WERI-Rb-1 (cell line): ENCODE results near the gene TTC7B.

ENCODE experiments used
- DNase-seq: peaks from one replicate; pipeline ENCODE4 v3.0.0-alpha.2; 2020
- H3K27ac ChIP-seq: fragments of 250-450 bp; sonication (Bioruptor Pico); 2 replicates; pipeline ENCODE4 v1.5.1; 2020; ENCODE audit warnings: mild to moderate bottlenecking, moderate library complexity
- H3K27me3 ChIP-seq: fragments of 250-450 bp; sonication (Bioruptor Pico); 2 replicates; pipeline ENCODE4 v1.5.1; 2021; ENCODE audit warnings: mild to moderate bottlenecking, low read depth, moderate library complexity; ENCODE audit not compliant: insufficient read depth, severe bottlenecking
- H3K36me3 ChIP-seq: fragments of 250-450 bp; sonication (Bioruptor Pico); 2 replicates; pipeline ENCODE4 v1.5.1; 2020; ENCODE audit warnings: mild to moderate bottlenecking, moderate library complexity
- H3K4me3 ChIP-seq: 2 replicates; pipeline ENCODE4 v1.5.1; 2011; ENCODE audit warnings: low read depth, mild to moderate bottlenecking, control low read depth, low read length
- H3K9me3 ChIP-seq: fragments of 250-450 bp; sonication (Bioruptor Pico); 2 replicates; pipeline ENCODE4 v1.5.1; 2021; ENCODE audit warnings: mild to moderate bottlenecking, moderate library complexity; ENCODE audit not compliant: severe bottlenecking
- CTCF ChIP-seq: IDR thresholded peaks from 2 replicates; pipeline ENCODE4 v1.5.1; 2011; ENCODE audit warnings: low read depth, mild to moderate bottlenecking, control low read depth, inconsistent platforms, low read length

Gene TTC7B

GRCh38 chr14:90499908-90500664 is 316.1 kb downstream of the TTC7B start:
- Histone ChIP-seq H3K27ac (no peak overlapping the region), H3K27me3 (no peaks in the 10 kb centered on the region), H3K36me3 (no peaks in the 10 kb centered on the region), H3K9me3 (no peaks in the 10 kb centered on the region), H3K4me3 (no peak overlapping the region)
- TF ChIP-seq CTCF = no peak
- DNase-seq = no peak

GRCh38 chr14:90499121-90499520 is 317.1 kb downstream of the TTC7B start:
- Histone ChIP-seq H3K36me3 (no peaks in the 10 kb centered on the region), H3K4me3 (no peak overlapping the region), H3K27me3 (no peaks in the 10 kb centered on the region), H3K9me3 (no peaks in the 10 kb centered on the region), H3K27ac (no peak overlapping the region)
- TF ChIP-seq CTCF = no peak
- no peak for DNase-seq

- Histone ChIP-seq H3K36me3 (no peaks in the 10 kb centered on the region), H3K4me3 (no peak overlapping the region), H3K9me3 (no peaks in the 10 kb centered on the region), H3K27me3 (no peaks in the 10 kb centered on the region), H3K27ac (no peak overlapping the region)
- no peak for DNase-seq
- no peak for TF ChIP-seq CTCF
Measured at GRCh38 chr14:90498198-90498597, 318.0 kb downstream of the TTC7B start.

- no peaks in the 10 kb centered on the region for H3K36me3 ChIP-seq
- H3K4me3 ChIP-seq = no peak overlapping the region
- no peaks in the 10 kb centered on the region for H3K9me3 ChIP-seq
- no peak for DNase-seq
- H3K27me3 ChIP-seq = no peaks in the 10 kb centered on the region
- no peak overlapping the region for H3K27ac ChIP-seq
- TF ChIP-seq CTCF = no peak
Measured at GRCh38 chr14:90496379-90496778, 319.9 kb downstream of the TTC7B start.

- TF ChIP-seq CTCF = no peak
- H3K4me3 ChIP-seq = no peak overlapping the region
- no peak for DNase-seq
Measured at GRCh38 chr14:90495357-90496276, 320.6 kb downstream of the TTC7B start.

More at GRCh38 chr14:90495357-90496276, 320.6 kb downstream of the TTC7B start:
- Histone ChIP-seq H3K27me3 (no peaks in the 10 kb centered on the region), H3K27ac (no peak overlapping the region), H3K36me3 (no peaks in the 10 kb centered on the region), H3K9me3 (no peaks in the 10 kb centered on the region)
